Epithelial cell of esophagus (primary cell): ENCODE results near the gene MALRD1.

Source experiments
- DNase-seq: peaks from one replicate; pipeline ENCODE4 v3.0.0; 2010; ENCODE audit warnings: low read depth
- H3K4me3 ChIP-seq: 2 replicates; pipeline ENCODE4 v1.5.1; 2011; ENCODE audit warnings: mild to moderate bottlenecking, low read length, control low read depth
- TF ChIP-seq, protein P1 (sequence below): IDR thresholded peaks from 2 replicates; pipeline ENCODE4 v1.5.1; 2011; ENCODE audit warnings: low read depth, mild to moderate bottlenecking, low read length, control low read depth, inconsistent platforms; ENCODE audit not compliant: insufficient read depth; ENCODE audit errors: missing control alignments

Gene MALRD1

DNA sequence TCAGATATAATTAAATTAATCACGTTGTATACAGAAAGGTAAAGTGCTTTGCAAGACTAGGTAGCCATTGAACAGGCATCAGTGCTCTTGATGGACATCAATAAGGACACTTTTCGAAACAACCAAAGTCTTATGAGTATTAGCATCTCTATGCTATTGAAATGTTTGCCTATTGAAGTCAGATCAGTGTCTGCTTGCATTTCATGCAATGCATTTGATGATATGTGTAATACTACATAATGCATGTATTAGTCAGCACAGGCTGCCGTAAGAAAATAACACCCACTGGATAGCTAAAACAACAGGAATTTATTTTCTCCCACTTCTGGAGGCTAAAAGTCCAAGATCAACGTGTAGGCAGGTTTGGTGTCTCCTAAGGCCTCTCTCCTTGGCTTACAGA, 558.4 kb downstream of the MALRD1 start:
- peak; percentile 5 for DNase-seq
- no peak overlapping the region for H3K4me3 ChIP-seq
- TF ChIP-seq, protein P1, sequence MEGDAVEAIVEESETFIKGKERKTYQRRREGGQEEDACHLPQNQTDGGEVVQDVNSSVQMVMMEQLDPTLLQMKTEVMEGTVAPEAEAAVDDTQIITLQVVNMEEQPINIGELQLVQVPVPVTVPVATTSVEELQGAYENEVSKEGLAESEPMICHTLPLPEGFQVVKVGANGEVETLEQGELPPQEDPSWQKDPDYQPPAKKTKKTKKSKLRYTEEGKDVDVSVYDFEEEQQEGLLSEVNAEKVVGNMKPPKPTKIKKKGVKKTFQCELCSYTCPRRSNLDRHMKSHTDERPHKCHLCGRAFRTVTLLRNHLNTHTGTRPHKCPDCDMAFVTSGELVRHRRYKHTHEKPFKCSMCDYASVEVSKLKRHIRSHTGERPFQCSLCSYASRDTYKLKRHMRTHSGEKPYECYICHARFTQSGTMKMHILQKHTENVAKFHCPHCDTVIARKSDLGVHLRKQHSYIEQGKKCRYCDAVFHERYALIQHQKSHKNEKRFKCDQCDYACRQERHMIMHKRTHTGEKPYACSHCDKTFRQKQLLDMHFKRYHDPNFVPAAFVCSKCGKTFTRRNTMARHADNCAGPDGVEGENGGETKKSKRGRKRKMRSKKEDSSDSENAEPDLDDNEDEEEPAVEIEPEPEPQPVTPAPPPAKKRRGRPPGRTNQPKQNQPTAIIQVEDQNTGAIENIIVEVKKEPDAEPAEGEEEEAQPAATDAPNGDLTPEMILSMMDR = no peak

DNA sequence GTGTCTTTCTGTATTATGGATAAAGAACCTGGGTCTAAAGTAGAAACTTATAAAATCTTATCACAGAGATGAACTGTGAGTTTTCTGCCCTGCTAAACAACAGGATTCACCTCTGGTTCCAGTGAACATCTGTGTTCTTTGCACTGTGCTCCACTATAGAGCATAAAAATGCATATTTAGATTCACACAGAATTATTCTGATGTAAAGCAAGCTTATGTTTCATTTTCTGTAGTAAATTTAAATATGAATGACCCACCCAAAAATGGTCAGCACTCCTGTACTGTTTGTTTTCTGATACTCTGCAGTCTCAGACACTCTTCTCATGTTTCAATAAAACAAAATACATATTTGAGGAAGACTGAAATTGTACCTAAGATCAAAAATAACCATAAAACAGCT, 563.2 kb downstream of the MALRD1 start:
- DNase-seq = no peak
- TF ChIP-seq, protein P1 = no peak

DNA sequence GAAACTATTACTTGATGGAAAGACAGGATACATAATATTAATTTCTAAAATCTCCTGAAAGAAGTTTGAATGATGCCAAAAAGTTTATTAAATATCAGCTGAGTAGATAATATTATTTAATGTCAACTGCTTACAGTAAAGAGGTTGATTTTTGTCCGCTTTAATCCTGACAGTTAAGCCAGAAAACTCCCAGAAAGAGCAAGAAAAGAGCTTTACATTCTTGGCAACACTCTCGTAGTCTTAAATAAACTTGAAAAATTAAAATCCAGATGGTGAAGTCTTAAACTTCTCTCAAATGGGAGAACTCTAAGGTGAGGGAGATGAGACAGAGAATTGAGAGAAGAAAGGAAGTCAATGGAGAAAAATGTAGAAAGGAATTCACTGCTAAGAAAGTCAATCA, 568.4 kb downstream of the MALRD1 start:
- DNase-seq = no peak
- no peak overlapping the region for H3K4me3 ChIP-seq
- TF ChIP-seq, protein P1 = no peak

More for the DNA sequence above, 563.2 kb downstream of the MALRD1 start:
- no peak overlapping the region for H3K4me3 ChIP-seq

DNA sequence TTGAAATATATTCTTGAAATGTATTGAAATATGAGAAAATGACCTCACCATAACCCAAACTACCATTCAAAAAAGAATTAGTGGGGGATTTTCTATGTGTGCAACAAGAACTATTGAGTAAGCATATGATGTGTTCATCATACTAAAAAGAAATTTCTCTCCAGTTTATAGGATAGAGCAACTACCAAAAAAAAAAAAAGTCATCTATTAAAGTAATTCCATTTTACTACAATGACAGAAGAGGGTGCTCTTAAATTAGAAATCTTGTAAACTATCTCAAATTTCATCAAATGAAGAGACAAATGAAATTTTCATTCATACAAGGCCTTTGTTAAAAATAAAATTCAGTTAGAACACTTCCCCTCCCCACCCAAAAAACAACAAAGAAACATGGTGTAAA, 572.2 kb downstream of the MALRD1 start:
- no peak for DNase-seq
- TF ChIP-seq, protein P1 = no peak
- no peak overlapping the region for H3K4me3 ChIP-seq

DNA sequence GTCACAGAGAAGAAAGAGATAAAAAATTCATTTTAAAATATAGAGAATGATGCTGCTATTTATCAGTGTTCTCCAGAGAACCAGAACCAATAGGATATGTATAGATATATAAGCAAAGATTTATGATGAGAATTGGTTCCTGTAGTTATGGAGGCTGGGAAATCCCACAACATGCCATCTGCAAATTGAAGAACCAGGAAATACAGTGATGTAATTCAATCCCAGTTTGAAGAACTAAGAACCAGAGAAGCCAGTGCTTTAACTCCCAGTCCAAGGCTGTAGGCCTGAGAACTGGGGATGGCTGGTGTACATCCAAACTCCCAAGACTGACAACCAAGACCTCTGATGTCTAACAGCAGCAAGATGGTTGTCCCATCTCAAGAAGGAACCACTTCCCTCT, 574.7 kb downstream of the MALRD1 start:
- no peak for DNase-seq
- TF ChIP-seq, protein P1 = no peak
- no peak overlapping the region for H3K4me3 ChIP-seq

DNA sequence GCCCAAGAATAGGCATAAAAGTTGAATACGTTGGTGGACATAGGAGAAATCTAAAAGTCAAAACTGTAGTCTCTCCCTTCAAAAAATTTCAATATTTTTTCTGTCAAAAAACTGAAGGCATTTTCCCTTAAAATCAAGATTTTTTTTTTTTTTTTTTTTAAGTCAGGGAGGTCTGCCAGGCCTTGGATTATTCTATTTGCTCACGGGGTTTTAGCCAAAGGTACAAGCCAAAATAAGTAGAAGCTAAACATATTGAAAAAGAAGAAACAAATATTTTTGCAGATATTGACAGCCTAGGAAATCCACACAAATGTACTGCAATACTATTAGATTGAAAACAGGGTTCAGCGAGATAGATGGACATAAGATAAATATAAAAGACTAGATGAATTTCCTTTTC, 577.6 kb downstream of the MALRD1 start:
- TF ChIP-seq, protein P1 = no peak
- no peak overlapping the region for H3K4me3 ChIP-seq
- no peak for DNase-seq

DNA sequence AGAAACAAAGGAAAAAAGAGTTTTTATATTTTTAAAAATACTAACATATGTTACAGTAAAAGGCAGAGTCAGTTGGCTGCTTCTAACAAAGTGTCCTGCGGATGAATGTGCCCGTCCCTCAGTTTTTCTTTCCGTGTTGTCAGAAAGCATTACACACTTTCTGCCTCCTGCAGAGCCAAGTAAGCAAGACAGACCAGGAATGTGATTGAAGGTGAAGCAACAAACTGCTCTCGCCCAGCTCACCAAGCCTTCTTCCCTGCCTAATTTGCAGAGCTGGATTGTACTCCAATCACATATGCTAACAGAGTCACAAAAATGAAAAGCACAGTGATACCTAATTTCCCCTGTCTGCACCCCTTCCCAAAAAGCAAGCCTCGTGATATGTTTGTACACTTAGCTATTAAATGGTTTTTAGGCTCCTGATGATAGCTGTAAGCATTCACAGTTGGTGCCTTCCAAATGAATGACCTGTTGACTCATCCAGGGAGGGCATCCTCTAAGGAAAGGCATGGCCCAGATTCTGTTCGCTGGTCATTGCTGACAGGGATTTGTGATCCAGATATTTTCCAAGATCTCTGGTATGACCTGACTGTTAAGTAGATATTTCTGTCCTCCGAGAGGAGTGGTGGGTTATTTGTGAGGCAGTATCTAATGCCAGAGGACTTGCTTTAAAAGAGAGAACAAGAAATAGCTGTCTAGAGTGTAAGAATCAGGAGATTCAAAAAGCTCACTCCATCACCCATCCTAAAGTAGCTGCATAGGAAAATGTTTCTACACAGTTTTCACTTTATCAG, 580.4 kb downstream of the MALRD1 start:
- no peak overlapping the region for H3K4me3 ChIP-seq
- TF ChIP-seq, protein P1 = no peak
- DNase-seq = no peak
